EH (cell line): ENCODE data around the gene TNS1.

Source experiments
- DNase-seq: peaks from one replicate; pipeline ENCODE4 v3.0.0-alpha.2; 2015; ENCODE audit warnings: low read depth

The TNS1 gene

GRCh38 chr2:217956586-217957457 lies 46.0 kb downstream of the TNS1 start:
- peak; percentile 40 for DNase-seq

GRCh38 chr2:217955881-217956493 lies 46.8 kb downstream of the TNS1 start:
- DNase-seq: no peak

GRCh38 chr2:217954971-217955740 lies 47.6 kb downstream of the TNS1 start:
- DNase-seq: no peak

- no peak for DNase-seq
Observed at GRCh38 chr2:217954469-217954868, 48.3 kb downstream of the TNS1 start.

GRCh38 chr2:217954051-217954450 lies 48.7 kb downstream of the TNS1 start:
- no peak for DNase-seq

GRCh38 chr2:217953531-217953932 lies 49.3 kb downstream of the TNS1 start:
- DNase-seq: no peak

GRCh38 chr2:217953011-217953481 lies 49.7 kb downstream of the TNS1 start:
- no peak for DNase-seq

GRCh38 chr2:217952409-217952808 lies 50.4 kb downstream of the TNS1 start:
- DNase-seq: no peak

- no peak for DNase-seq
Observed at GRCh38 chr2:217951521-217952247, 51.1 kb downstream of the TNS1 start.

- peak; percentile 62 for DNase-seq
Observed at GRCh38 chr2:217951091-217951490, 51.7 kb downstream of the TNS1 start.

GRCh38 chr2:217950401-217950871 lies 52.4 kb downstream of the TNS1 start:
- DNase-seq: no peak

GRCh38 chr2:217949447-217949846 lies 53.3 kb downstream of the TNS1 start:
- no peak for DNase-seq

- DNase-seq: no peak
Observed at GRCh38 chr2:217948897-217949296, 53.9 kb downstream of the TNS1 start.

GRCh38 chr2:217948351-217948791 lies 54.4 kb downstream of the TNS1 start:
- no peak for DNase-seq

- DNase-seq: no peak
Observed at GRCh38 chr2:217947383-217948350, 55.1 kb downstream of the TNS1 start.

- DNase-seq: no peak
Observed at GRCh38 chr2:217946051-217946450, 56.7 kb downstream of the TNS1 start.

- no peak for DNase-seq
Observed at GRCh38 chr2:217945530-217945929, 57.3 kb downstream of the TNS1 start.

- DNase-seq: no peak
Observed at GRCh38 chr2:217944923-217945322, 57.9 kb downstream of the TNS1 start.

- DNase-seq: no peak
Observed at GRCh38 chr2:217944366-217944765, 58.4 kb downstream of the TNS1 start.
